Measurements from ENCODE around the gene CACNA1H.
"Not testable (repeated sequence)": the region's sequence is repeated elsewhere in the genome, so short reads cannot be mapped to it uniquely, and the experiment has no call there.

Gene CACNA1H

DNA sequence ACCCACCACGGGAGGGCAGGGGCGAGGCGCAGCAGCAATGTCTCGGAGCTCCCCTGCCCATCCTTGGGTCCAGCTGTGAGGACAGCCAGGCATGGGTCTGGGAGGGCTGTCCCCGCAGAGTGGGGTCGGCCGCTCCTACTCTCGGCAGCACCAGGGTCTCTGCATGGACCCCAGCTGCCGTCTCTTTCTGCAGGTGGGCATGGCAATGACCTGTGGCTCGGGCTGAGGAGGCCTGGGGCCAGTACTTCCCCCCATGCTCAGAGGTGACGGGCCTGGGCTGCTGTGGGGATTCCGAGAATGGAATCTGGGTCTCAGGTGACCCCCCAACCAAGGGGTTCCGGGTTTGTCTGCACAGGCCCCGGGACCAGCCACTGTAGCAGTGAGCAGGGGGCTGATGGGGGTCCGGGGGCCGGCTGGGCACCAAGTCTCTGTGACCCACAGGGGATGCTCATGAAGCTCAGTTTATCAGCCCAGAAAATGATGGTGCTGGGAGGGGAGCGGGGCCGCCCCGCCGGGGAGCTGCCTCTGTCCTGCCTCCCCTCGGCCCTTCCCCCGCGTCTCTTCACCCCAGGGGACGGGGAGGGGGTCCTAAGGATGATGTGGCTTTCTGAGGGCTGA is 23.5 kb downstream of the CACNA1H start:
- DNase-seq, result no peak

DNA sequence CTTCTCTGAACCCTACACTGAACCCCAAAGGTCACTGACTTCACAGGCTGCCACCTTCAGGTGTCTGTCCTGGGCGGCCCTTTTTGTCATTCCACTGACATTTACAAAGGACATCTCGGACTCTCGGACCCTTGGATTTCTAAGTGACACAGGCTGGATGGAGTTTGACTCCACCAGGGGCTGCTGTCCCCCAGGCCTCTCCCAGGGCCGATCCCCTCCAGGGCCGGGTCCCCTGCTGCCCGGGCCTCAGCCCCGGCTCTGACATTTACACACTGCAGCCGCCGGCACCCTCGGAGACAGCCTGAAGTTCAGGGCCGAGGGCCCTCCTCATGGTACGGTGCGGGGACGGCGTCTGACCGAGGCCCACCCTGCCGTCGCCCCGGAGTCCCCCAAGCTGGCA is 24.1 kb downstream of the CACNA1H start:
- no peak for DNase-seq

DNA sequence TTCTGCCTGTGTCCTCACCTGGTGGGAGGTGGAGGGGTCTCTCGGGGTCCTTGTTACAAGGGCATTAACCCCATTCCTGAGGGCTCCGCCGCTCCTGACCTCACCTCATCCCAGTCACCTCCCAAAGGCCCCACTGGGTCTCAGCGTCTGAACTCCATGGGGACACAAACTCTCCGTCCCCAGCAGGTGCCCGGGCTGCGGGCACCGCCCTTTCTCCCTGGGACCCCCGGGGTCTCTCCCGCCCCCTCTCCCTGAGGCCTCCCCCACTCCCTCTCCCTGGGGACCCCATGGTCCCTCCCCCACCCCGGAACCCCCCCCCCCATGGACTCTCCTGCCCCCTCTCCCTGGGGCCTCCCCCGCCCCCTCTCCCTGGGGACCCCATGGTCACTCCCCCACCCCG is 24.8 kb downstream of the CACNA1H start:
- DNase-seq, result no peak

DNA sequence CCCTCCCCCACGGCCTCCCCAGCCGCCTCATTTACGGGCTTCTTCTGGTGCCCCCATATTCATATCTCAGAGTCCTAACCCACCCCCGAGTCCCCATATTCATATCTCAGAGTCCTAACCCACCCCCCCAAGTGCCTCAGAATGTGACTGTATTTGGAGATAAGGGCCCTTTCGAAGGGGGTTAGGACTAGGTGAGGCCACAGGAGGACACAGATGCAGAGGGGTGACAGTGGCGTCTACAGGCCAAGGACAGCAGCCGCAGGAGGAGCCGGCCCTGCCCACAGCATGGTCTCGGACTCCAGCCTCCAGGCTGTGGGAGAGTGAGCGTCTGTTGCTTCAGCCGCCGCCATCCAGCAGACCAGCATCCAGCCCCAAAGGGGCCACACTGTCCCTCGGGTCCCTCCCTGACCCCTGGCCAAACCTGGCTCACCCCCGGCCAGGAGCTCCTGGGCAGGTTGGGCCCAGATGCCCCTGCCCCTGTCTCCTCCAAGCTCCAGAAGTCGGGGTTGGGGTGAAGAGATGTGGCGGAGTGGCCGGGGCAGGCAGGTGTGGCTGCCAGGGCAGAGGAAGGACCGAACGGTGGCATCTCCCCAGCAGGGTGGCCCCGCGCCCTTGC is 25.5 kb downstream of the CACNA1H start:
- no peak for DNase-seq

DNA sequence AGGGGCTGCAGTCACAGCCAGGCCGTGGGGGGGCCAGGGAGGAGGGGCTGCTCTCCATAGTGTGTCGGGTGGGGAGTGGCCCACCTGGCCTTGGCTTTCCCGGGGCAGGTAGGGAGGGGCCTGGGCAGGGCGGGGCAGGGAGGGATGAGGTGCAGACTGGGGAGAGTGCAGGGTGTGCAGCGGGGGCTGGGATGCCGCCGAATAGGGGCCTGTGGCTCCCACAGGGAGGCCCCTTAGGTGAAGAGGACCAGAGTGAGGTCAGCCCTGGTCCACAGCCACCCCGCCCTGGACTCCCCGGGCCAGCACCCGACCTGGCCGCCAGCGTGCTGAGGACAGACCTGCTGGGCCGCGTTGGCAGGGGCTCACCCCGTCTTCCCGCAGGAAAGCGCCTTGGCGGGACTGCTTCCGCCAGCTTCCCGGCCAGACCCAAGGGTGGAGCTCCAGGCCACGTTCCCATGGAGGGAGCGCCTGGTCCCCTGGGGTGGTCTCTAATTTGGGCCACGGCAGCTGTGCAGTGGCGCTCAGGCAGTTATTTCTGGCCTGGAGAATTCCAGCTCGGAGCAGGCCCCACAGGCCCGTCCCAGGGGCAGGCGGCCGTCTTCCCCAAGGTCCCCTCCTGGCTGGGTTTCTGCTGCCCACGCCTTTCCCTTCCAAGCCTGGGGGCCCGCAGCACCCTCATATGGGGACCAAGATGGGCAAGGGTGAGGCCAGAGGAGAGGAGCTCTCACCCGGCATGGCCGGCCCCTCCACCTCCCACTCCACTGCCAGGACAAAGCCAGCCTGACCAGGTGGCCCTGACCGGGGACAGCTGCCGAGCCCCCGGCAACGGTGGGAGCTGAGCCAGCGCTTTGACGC is 27.9 kb downstream of the CACNA1H start:
- DNase-seq, result no peak

DNA sequence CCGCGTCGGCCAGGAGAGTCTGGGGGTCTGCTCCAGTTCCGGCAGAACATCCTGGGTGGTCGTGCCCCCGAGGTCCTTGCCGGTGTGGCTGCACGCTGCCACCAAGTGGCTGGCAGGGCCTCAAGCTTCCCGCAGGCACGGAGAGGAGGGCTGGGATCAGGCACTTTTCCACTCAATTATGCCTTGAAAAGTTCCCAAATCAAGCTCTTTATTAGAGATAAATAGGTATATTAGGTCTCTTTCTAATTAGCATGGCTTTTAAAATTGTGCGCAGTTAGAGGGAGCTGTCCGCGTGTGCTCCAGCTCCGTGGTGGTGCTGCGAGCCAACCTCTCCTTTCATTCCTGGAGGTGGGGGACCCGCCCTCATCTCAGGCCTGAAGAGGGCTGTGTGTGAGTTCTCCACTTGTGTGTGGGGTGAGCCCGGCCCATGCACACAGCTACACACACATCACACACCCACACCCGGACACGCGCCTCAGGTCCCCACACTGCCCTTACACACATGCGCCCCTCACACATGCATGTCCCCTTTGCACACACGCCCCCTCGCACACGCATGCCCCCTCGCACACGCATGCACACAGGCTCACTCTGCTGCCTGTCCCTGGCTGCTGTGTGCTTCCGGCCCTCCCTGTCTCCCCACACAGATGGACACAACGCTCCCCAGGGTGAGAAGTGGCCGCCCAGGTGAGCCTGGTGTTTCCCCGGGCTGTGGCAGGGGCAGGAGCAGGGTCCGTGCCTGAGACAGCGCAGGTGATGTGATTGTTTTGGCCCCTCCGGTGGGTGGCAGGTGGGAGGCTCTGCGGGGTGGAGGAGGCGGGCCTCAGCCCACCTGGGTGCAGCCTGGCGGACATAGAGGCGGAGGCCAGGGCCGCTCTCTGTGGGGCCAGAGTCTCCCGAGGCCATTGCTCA is 28.8 kb downstream of the CACNA1H start:
- DNase-seq, result peak; percentile 19

DNA sequence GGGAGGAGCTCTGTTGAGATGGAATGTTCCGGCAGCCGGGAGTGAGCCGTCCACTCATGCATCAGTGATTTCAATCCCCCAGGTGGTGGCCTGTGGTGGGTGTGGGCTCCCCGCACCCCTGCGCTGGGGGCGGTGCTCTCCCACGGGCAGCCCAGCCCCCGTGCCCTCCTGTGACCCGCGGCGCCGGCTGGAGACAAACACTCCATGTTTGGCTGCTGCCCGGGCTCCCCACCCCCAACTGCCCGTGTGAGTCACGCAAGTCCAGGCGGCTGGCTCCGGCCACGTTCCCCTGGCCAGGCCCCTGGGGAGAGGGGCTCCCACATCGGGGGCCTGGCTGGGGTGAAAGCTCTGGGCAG is 29.4 kb downstream of the CACNA1H start:
- DNase-seq, result peak; percentile 21

DNA sequence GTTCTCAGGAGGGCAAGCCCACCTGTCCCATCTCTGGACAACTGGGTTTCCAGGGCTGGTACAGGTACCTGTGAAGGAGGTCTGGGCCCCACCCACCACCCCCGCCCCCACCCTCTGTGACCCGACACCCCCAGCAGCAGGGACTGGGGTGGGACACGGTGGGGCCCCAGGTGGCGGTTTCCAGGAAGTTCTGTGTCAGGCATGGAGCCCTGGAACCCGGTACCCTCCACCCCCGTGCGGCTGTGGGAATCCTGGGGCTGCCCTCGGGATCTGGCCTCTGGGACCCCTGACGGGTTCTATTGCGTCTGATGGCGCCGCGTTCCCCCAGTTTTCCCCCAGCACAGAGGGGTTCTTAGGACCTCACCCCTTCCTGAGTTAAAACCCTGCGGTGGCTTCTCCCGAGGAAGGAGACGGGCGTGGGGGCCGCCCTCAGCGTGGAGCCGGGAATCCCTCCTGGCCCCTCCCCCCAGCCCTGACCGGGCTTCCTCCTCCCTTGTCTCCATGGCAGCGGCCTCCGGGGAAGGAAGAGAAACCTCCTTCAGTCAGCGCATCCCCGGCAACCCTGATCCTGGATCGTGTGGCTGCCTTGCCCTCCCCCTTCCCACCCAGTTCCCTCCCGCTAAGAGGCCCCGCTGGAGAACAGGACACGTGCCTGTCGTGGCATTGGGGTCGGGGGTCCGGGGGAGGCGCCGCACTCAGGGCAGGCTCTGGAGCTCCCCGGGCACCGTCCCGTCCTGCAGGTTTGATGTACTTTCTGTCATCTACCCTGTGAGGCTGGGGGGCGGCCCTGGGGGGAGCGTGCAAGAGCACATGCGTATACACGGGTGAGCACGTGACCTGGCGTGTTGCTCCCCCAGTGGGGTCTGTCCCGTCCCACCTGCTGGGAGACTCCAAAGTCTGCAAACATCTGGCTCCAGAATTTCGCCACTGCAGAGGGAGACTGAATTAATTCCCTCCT is 30.3 kb downstream of the CACNA1H start:
- DNase-seq, result no peak

DNA sequence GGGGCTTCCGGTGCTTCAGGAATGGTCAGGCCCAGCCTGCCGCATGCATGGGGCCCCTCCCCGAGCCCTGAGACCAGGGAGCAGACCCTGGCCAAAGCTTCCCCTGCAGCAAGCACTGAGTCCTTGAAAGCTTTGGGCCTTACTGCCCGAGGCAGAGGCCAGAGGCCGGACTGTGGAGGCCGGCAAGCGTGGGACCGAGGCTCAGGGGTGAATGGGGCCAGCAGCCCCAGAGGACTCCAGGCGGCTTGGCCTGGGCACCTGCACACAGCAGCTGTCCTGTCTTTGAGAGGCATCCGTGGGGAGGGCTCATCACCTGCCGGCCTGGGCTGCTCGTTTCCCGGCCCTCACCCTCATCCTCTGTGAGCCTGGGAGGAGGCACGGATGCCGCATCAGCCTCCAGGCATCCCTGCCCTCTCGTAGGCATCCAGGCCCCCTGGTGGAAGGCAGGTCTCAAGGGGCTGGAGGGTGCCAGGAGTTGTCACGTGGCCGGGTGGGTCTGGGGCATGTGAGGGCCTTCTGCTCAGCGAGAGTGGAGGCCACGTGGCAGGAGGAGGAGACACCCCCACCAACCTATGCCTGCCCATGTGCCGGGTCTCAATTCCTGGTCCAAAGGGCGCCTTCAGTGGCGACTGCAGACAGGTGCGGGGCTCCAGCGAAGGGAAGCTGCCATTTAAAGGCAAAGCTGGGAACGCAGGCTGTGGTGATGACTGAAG is 31.4 kb downstream of the CACNA1H start:
- no peak for DNase-seq

DNA sequence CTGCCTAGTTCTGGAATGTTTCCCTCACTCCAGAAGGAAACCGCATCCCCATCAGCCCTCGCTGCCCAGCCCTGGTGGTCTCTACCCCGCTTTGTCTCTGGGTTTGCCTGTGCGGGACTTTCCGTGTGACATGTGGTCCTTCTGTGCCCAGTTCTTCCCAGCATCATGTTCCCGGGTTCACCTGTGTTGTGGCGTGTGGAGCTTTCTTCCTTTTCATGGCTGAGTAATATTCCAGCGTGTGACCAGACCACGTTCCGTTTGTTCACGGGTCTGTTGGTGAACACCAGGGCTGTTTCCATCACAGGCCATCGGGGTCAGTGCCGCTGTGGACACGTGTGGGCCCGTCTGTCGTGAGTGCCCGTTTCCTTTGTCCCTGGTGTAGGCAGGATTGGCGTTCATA is 32.1 kb downstream of the CACNA1H start:
- DNase-seq, result no peak

DNA sequence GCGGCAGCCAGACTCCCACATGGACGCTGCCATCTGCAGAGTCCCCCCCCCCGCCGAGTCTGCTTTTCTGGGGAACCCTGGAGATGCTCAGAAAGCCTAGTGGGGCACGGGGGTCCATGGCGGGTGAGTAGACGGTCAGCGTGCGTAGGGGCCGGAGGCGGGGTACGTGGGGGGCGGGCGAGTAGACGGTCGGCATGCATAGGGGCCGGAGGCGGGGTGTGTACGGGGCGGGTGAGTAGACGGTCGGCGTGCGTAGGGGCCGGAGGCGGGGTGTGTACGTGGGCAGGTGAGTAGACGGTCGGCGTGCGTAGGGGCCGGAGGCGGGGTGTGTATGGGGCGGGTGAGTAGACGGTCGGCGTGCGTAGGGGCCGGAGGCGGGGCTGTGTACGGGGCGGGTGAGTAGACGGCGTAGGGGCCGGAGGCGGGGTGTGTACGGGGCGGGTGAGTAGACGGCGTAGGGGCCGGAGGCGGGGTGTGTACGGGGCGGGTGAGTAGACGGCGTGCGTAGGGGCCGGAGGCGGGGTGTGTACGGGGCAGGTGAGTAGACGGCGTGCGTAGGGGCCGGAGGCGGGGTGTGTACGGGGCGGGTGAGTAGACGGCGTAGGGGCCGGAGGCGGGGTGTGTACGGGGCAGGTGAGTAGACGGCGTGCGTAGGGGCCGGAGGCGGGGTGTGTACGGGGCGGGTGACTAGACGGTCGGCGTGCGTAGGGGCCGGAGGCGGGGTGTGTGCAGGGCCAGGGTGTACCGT is 32.7 kb downstream of the CACNA1H start:
- not testable (repeated sequence) for DNase-seq

DNA sequence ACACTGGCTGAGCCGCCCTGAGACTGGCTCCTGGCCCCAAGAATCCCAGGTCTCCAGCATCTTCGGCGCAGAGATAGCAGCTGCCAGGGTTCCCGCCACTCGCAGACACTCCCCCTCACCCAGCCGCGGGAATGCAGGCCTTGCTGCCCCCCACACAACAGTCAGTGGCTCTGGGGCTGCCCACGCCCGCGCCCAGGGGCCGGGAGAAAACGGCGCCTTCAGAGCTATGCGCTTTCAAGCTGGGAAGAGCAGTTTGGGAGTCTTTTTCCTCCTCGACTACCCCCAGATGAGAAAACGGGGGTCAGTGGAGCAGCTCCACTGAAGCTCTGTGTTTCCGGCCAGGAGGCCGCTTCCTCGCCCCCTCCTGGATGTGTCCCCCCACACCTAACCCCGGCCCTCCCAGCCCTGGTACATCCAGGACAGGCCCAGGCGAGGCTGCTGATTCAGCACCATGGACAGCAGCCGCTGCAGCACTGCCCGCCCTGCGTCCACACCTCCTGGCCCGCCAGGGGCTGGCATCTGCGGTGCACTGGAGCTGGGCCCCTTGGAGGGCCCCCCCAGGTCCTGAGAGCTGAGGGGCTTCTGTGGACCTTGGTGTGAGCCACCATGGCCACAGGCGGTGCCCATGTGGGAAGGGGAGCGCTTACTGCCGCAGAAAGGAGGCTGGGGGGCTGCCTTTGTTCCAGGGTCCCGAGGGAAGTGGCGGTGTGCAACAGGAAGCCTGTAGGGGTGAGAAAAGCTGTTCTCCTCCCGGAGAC is 35.7 kb downstream of the CACNA1H start:
- DNase-seq, result no peak

DNA sequence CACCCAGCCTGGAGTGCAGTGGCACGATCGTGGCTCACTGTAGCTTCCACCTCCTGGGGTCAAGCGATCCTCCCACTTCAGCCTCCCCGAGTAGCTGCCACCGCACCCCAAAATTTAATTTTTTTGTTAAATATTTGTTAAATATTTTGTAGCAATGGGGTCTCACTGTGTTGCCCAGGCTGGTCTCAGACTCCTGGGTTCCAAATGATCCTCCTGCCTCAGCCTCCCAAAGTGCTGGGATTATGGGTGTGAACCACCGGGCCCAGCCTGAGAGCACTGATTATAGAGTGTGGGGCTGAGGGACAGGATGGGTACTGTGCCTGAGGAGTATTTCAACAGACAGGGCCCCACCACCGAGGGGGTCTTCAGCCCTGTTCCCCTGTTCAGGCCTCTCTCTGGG is 36.5 kb downstream of the CACNA1H start:
- DNase-seq, result no peak

DNA sequence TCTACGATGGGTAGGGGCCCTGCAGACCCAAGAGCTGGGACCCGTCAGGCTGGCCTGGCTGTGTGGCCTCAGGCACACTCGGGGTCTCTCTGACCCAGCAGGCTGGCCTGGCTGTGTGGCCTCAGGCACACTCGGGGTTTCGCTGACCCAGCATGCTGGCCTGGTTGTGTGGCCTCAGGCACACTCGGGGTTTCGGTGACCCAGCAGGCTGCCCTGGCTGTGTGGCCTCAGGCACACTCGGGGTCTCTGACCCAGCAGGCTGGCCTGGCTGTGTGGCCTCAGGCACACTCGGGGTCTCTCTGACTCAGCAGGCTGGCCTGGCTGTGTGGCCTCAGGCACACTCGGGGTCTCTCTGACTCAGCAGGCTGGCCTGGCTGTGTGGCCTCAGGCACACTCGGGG is 37.9 kb downstream of the CACNA1H start:
- not testable (repeated sequence) for DNase-seq

DNA sequence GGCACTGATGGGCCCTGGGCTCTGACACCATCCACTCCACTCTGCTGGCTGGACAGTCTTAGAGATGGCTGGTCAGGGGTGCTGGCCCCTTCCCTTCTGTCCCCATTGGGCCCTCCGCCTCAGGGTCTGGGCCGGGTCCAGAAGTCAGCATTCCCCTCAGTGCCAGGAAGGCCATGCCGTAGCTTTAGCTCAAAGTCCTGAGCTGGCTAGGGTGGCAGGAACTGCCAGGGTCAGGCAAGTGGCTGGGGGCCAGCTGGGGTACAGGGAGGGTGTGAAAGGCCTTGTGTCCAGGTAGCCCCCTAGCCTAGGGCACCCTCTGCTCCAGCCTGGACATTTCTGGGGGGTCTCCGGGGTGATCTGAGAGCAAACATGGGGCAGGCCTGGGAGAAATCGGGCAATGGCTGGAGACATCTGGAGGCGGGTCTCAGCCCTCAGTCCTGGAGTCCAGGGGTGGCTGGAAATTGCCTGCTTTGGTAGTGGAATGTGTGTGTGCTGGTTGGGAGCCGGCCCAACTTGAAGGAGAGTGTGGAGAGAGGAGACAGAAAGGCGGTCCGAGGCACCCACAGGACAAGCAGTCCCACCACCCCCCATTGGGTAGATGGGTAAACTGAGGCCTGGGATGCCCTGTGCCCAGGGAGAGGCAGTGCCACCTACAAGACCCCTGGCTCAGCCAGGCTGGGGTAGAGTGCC is 39.6 kb downstream of the CACNA1H start:
- DNase-seq, result no peak

DNA sequence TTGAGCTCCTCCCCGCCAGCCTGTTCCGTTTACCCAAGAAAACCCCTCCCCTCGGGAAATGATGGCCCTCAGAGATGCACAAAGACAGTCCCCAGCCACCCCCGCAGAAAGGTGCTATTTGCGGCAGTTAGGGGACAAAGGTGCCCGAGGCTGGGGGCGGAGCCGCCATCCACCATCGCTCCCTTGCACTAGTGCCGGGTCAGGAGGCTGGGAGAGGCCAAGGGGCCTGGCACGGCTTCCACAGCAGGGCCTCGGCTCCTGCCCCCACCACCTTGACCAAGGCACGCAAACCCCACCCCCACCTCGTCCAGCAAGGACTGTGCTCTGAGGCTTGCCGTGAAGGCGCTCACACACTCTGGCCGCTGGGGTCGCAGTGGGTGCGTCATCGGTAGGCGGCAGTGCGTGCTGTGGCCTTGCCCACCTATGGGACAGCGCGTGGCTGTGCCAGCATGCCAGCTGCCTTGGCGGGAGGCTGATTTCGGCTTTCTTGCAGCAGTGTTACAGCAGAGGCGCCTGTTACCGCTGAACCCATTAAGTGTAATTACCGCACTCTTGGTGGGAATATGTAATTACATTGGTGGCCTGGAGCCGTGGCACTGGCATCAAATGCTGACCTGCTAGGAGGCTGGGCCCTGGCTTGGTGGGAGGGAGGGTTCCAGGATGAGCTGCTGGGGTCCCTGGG is 40.4 kb downstream of the CACNA1H start:
- peak; percentile 33 for DNase-seq

DNA sequence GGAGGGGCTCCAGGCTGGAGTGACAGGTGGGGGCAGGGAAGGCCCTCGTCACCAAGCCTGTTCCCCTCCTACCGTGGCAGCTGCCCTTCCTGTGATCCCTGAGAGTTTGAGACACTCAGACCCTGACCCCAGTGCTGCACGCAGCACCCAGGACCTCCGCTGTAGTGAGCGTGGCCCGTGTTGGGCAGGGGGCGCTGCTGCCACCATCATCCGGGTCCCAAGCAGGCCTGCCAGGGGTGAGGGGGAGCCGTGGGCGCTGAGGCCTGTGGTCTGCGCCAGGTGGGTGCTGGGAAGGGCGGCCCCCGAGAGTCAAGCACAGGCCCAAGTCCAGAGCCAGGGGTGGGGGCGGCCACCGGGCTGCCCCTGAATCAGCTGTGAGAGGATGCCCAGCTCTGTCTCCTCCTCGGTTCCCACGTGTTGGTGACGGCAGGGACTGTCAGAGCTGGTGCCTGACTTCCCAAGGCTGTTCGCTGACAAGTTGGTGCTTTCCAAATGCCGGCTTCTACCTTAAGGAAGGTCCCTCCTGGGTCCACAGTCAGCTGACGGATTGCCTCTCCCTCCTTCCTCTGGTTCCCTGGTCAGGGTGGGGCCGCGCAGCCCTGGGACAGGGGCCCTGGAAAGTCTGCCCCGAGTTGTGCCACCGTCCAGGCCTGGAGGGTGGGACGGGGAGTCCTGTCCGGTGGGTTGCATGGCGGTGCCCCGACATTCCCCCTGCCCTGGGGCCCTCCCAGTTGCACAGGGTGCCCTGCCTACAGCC is 41.1 kb downstream of the CACNA1H start:
- DNase-seq, result no peak

Measured in NCI-H1092 treated with DMSO at 0.1 percent for 48 hours (cell line).